SK-N-SH treated with all-trans-retinoic acid at 6 μM for 48 hours (cell line): ENCODE results near the gene STIP1.

ENCODE experiments used
- ATAC-seq: fragments of 200-7000 bp; cut with Tn5 transposase; 3 replicates; pipeline ENCODE4 v1.9.1; 2020; ENCODE audit warnings: mild to moderate bottlenecking, moderate library complexity
- ARNTL ChIP-seq: fragments of 450-650 bp; formaldehyde crosslinking; IDR thresholded peaks from 2 replicates; pipeline ENCODE4 v1.5.0; 2020; ENCODE audit warnings: low read depth, mild to moderate bottlenecking, moderate library complexity, borderline replicate concordance
- BACH2 ChIP-seq: fragments of 250-450 bp; sonication (Bioruptor Pico); IDR thresholded peaks from 2 replicates; pipeline ENCODE4 v1.9.0; 2021; ENCODE audit warnings: mild to moderate bottlenecking, borderline replicate concordance
- CSDC2 ChIP-seq: fragments of 250-450 bp; sonication (Bioruptor Pico); IDR thresholded peaks from 2 replicates; pipeline ENCODE4 v1.5.0; 2020; ENCODE audit warnings: mild to moderate bottlenecking, moderate library complexity
- GLIS3 ChIP-seq: fragments of 250-450 bp; sonication (Bioruptor Pico); IDR thresholded peaks from 2 replicates; pipeline ENCODE4 v1.5.0; 2020; ENCODE audit warnings: mild to moderate bottlenecking, moderate library complexity
- ISL1 ChIP-seq: fragments of 250-450 bp; sonication (Bioruptor Pico); IDR thresholded peaks from 2 replicates; pipeline ENCODE4 v2.1.2; 2022; ENCODE audit warnings: mild to moderate bottlenecking, moderate library complexity
- OSR1 ChIP-seq: fragments of 250-450 bp; sonication (Bioruptor Pico); IDR thresholded peaks from 2 replicates; pipeline ENCODE4 v1.8.0; 2022; ENCODE audit warnings: moderate library complexity, mild to moderate bottlenecking, inconsistent platforms
- PPARA ChIP-seq: fragments of 250-450 bp; sonication (Bioruptor Pico); IDR thresholded peaks from 2 replicates; pipeline ENCODE4 v1.5.0; 2020; ENCODE audit warnings: mild to moderate bottlenecking, borderline replicate concordance
- RARB ChIP-seq: fragments of 250-450 bp; sonication (Bioruptor Pico); IDR thresholded peaks from 2 replicates; pipeline ENCODE4 v1.8.0; 2021; ENCODE audit warnings: mild to moderate bottlenecking, moderate library complexity
- SNAI2 ChIP-seq: fragments of 250-450 bp; sonication (Bioruptor Pico); IDR thresholded peaks from 2 replicates; pipeline ENCODE4 v1.5.0; 2020; ENCODE audit warnings: mild to moderate bottlenecking, moderate library complexity
- TCF4 ChIP-seq: fragments of 250-450 bp; sonication (Bioruptor Pico); IDR thresholded peaks from 2 replicates; pipeline ENCODE4 v1.8.0; 2021; ENCODE audit warnings: mild to moderate bottlenecking, moderate library complexity, borderline replicate concordance
- ZC3H10 ChIP-seq: fragments of 250-450 bp; sonication (Bioruptor Pico); IDR thresholded peaks from 2 replicates; pipeline ENCODE4 v1.5.1; 2021; ENCODE audit warnings: mild to moderate bottlenecking, moderate library complexity
- ZFP3 ChIP-seq: fragments of 250-450 bp; sonication (Bioruptor Pico); IDR thresholded peaks from 2 replicates; pipeline ENCODE4 v1.5.0; 2020; ENCODE audit warnings: mild to moderate bottlenecking, moderate library complexity
- ZNF565 ChIP-seq: fragments of 450-650 bp; formaldehyde crosslinking; conservative IDR thresholded peaks from 2 replicates; pipeline ENCODE4 v1.5.0; 2020; ENCODE audit warnings: low read depth, mild to moderate bottlenecking, moderate library complexity
- ZNF70 ChIP-seq: fragments of 450-650 bp; formaldehyde crosslinking; IDR thresholded peaks from 2 replicates; pipeline ENCODE4 v1.5.0; 2020; ENCODE audit warnings: mild to moderate bottlenecking, moderate library complexity
- TF ChIP-seq, protein P1 (sequence below): fragments of 250-450 bp; sonication (Bioruptor Pico); IDR thresholded peaks from 2 replicates; pipeline ENCODE4 v1.8.0; 2020; ENCODE audit warnings: mild to moderate bottlenecking, moderate library complexity, borderline replicate concordance
- TF ChIP-seq, protein P2 (sequence below): fragments of 250-450 bp; sonication (Bioruptor Pico); IDR thresholded peaks from 2 replicates; pipeline ENCODE4 v1.8.0; 2021; ENCODE audit warnings: low read depth, mild to moderate bottlenecking, moderate library complexity, borderline replicate concordance
- TF ChIP-seq, protein P3 (sequence below): fragments of 250-450 bp; sonication (Bioruptor Pico); IDR thresholded peaks from 2 replicates; pipeline ENCODE4 v1.5.1; 2020; ENCODE audit warnings: low read depth, mild to moderate bottlenecking, moderate library complexity
- TF ChIP-seq, protein P4 (sequence below): fragments of 250-450 bp; sonication (Bioruptor Pico); IDR thresholded peaks from 2 replicates; pipeline ENCODE4 v1.5.0; 2020; ENCODE audit warnings: mild to moderate bottlenecking, moderate library complexity
- TF ChIP-seq, protein P5 (sequence below): fragments of 250-450 bp; sonication (Bioruptor Pico); IDR thresholded peaks from 2 replicates; pipeline ENCODE4 v1.5.1; 2021; ENCODE audit warnings: mild to moderate bottlenecking, moderate library complexity

The STIP1 gene

DNA sequence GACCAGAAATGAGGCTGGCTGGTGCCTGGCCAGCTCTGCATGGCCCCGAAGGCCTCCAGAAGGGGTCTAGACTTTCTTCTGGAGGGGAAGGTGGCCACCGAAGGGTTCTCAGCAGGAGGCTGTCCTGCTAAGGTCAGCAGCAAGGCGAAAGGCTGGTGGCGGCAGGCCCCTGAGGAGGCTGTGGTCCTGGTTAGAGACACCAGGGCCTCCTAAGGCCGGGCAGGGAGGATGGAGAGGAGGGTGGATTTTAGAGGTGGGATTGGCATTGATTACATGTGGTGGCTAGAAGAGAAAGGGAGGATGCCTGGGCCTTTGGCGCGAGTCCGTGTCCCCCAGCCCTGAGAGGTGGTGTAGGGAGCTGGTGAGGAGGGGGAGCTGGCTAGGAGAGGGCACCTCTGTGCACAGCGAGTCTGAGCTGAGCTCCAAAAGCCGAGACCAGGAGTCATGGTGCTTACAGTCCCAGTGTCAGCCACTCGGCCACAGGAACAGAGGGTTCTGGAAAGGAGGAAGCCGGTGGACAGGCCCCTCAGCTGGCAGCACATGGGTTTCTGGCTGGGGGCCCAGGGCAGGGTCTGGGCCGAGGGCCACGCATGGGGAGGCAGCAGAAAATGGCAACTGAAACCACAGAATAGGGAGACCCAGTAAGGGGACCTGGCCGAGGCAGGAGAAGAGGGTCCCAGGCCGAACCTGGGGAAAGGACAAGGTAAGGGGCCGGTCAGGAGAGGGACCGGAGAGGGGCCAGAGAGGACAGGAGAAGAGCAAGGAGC is 23.0 kb downstream of the STIP1 start:
- ATAC-seq = no peak
- TF ChIP-seq GLIS3 = no peak
- TF ChIP-seq CSDC2 (CRISPR knock-in tag) = no peak
- no peak for TF ChIP-seq ARNTL (CRISPR knock-in tag)

DNA sequence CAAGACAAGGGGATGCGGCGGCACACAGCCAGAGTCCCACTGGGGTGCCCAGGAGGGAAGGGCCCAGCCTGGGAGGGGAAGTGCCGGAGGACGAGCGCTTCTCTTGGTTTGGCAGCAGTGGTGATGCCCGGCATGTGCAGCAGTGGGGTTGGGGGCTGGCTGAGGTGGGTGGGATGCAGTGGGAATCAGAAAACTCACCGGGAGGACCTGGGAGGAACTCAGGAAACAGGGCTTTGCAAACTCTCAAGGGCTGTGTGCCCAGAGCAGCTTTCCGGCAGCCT is 23.5 kb downstream of the STIP1 start:
- no peak for ATAC-seq
- TF ChIP-seq, protein P1, sequence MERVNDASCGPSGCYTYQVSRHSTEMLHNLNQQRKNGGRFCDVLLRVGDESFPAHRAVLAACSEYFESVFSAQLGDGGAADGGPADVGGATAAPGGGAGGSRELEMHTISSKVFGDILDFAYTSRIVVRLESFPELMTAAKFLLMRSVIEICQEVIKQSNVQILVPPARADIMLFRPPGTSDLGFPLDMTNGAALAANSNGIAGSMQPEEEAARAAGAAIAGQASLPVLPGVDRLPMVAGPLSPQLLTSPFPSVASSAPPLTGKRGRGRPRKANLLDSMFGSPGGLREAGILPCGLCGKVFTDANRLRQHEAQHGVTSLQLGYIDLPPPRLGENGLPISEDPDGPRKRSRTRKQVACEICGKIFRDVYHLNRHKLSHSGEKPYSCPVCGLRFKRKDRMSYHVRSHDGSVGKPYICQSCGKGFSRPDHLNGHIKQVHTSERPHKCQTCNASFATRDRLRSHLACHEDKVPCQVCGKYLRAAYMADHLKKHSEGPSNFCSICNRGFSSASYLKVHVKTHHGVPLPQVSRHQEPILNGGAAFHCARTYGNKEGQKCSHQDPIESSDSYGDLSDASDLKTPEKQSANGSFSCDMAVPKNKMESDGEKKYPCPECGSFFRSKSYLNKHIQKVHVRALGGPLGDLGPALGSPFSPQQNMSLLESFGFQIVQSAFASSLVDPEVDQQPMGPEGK (CRISPR knock-in tag) = no peak
- TF ChIP-seq CSDC2 (CRISPR knock-in tag) (no peak), SNAI2 (CRISPR knock-in tag) (no peak), PPARA (CRISPR knock-in tag) (no peak), ZNF565 (no peak), ISL1 (CRISPR knock-in tag) (no peak), ZFP3 (CRISPR knock-in tag) (no peak), ZC3H10 (CRISPR knock-in tag) (no peak), TCF4 (CRISPR knock-in tag) (no peak), ZNF70 (CRISPR knock-in tag) (no peak), BACH2 (CRISPR knock-in tag) (no peak)
- TF ChIP-seq, protein P2, sequence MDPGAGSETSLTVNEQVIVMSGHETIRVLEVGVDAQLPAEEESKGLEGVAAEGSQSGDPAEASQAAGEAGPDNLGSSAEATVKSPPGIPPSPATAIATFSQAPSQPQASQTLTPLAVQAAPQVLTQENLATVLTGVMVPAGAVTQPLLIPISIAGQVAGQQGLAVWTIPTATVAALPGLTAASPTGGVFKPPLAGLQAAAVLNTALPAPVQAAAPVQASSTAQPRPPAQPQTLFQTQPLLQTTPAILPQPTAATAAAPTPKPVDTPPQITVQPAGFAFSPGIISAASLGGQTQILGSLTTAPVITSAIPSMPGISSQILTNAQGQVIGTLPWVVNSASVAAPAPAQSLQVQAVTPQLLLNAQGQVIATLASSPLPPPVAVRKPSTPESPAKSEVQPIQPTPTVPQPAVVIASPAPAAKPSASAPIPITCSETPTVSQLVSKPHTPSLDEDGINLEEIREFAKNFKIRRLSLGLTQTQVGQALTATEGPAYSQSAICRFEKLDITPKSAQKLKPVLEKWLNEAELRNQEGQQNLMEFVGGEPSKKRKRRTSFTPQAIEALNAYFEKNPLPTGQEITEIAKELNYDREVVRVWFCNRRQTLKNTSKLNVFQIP (CRISPR knock-in tag) = no peak
- TF ChIP-seq, protein P3, sequence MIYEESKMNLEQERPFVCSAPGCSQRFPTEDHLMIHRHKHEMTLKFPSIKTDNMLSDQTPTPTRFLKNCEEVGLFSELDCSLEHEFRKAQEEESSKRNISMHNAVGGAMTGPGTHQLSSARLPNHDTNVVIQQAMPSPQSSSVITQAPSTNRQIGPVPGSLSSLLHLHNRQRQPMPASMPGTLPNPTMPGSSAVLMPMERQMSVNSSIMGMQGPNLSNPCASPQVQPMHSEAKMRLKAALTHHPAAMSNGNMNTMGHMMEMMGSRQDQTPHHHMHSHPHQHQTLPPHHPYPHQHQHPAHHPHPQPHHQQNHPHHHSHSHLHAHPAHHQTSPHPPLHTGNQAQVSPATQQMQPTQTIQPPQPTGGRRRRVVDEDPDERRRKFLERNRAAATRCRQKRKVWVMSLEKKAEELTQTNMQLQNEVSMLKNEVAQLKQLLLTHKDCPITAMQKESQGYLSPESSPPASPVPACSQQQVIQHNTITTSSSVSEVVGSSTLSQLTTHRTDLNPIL (CRISPR knock-in tag) = no peak
- TF ChIP-seq, protein P4, sequence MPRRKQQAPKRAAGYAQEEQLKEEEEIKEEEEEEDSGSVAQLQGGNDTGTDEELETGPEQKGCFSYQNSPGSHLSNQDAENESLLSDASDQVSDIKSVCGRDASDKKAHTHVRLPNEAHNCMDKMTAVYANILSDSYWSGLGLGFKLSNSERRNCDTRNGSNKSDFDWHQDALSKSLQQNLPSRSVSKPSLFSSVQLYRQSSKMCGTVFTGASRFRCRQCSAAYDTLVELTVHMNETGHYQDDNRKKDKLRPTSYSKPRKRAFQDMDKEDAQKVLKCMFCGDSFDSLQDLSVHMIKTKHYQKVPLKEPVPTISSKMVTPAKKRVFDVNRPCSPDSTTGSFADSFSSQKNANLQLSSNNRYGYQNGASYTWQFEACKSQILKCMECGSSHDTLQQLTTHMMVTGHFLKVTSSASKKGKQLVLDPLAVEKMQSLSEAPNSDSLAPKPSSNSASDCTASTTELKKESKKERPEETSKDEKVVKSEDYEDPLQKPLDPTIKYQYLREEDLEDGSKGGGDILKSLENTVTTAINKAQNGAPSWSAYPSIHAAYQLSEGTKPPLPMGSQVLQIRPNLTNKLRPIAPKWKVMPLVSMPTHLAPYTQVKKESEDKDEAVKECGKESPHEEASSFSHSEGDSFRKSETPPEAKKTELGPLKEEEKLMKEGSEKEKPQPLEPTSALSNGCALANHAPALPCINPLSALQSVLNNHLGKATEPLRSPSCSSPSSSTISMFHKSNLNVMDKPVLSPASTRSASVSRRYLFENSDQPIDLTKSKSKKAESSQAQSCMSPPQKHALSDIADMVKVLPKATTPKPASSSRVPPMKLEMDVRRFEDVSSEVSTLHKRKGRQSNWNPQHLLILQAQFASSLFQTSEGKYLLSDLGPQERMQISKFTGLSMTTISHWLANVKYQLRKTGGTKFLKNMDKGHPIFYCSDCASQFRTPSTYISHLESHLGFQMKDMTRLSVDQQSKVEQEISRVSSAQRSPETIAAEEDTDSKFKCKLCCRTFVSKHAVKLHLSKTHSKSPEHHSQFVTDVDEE (CRISPR knock-in tag) = no peak

DNA sequence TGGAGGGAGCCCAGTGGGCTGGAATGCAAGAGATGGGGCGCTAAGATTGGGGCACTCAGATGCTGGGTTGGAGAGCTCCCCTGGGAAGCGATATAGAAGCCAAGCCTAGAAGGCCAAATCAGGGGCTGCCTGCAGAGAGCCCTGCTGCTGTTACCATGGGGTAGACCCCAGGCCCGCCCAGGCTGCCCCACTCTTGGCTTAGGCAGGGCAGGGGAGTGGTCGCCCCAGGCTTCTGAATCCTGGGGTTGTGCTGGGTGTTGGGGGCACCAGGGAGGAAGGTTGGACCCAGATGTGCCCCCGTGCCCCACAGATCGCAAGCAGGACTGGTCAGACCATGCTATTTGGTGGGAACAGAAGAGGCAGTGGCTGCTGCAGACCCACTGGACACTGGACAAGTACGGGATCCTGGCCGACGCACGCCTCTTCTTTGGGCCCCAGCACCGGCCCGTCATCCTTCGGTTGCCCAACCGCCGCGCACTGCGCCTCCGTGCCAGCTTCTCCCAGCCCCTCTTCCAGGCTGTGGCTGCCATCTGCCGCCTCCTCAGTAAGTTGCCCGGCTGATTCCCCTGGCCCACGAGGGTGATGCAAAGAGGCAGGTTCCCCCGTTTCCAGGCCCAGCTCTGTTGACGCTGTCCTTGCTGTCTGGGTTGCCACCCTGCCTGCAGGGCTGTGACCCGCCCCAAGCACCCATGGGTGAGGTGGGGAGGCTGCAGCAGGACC is 24.5 kb downstream of the STIP1 start:
- TF ChIP-seq, protein P5, sequence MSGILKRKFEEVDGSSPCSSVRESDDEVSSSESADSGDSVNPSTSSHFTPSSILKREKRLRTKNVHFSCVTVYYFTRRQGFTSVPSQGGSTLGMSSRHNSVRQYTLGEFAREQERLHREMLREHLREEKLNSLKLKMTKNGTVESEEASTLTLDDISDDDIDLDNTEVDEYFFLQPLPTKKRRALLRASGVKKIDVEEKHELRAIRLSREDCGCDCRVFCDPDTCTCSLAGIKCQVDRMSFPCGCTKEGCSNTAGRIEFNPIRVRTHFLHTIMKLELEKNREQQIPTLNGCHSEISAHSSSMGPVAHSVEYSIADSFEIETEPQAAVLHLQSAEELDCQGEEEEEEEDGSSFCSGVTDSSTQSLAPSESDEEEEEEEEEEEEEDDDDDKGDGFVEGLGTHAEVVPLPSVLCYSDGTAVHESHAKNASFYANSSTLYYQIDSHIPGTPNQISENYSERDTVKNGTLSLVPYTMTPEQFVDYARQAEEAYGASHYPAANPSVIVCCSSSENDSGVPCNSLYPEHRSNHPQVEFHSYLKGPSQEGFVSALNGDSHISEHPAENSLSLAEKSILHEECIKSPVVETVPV (CRISPR knock-in tag) = no peak
- TF ChIP-seq ZNF565 (no peak), TCF4 (CRISPR knock-in tag) (no peak), OSR1 (no peak), GLIS3 (no peak), RARB (no peak), ISL1 (CRISPR knock-in tag) (no peak)
- TF ChIP-seq, protein P2 (CRISPR knock-in tag) = no peak
- no peak for ATAC-seq
